Inflammatory macrophage treated with lipopolysaccharide for 1 hour (primary cell): ENCODE measurements around the gene C1orf116.
"Not testable (repeated sequence)": the region's sequence is repeated elsewhere in the genome, so short reads cannot be mapped to it uniquely, and the experiment has no call there.

Experiments used
- DNase-seq, 2 donors: peaks; one replicate each; pipeline ENCODE4 v3.0.0-alpha.2; 2020 to 2022

Gene C1orf116

DNA sequence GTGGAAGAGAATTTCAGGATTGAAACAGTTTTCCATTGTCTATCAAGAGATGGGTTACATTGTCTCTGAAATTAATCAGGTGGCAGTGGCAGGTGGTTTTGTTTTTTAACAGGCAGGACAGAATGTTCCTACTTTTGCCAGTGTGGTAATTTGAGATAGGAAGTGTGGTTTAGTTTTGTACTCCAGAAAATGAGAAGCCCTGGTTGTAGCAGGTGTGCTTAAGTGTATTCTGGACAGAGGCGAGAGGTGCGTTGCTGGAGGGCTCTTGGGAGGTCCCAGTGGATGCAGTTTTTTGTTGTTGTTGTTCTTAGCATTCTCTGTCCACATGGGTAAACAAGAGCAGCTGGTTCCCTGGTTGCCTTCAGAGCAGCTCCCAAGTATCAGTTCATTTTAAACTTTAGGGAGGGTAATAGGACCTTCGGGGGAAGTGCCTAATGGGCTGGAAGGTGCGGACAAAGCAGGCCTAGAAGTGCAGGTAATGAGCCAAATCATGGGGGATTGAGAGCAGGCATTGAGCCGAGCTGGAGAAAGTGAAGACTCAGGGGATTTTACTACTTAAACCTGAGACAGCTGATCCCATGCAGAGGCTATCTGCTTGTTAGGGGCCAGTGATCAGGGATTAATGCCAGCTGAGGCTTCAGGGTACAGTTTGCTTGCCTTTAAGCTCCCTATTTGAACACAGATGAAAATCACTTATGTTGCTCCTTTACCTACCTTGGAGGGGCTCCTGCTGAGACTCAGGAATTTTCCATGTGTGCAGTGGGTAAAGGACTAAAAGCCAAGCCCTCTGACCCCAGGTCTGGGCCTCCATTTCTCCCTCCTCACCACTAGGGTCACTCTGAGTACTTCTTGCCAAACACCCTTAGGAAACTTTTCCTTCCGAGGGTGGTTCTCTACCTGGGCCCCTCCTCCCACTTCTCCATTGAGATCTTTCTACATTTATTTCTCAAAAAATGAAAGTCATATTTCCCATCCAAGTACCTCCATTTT is 26.6 kb upstream of the C1orf116 start:
- DNase-seq: no peak

DNA sequence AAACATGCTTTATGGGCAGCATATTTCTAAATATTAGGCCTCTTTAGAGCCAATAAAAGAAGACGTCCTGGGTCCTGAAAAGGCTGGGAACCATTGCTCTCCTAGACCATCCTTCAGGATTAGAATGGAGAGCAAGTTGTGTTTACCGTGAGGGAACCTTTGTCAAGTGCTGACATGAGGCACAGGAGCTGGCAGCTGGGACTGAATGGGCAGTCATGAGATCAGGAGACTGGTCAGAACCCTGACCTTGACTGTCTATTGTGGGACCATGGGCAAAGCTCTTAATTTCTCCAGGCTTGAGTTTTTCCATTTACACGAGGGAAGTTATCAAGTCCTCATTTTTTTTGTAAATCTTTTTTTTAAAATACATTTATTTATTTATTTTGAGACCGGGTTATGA is 25.7 kb upstream of the C1orf116 start:
- no peak for DNase-seq

- DNase-seq: no peak
Observed at GRCh38 chr1:207056673-207057072, 24.1 kb upstream of the C1orf116 start.

DNA sequence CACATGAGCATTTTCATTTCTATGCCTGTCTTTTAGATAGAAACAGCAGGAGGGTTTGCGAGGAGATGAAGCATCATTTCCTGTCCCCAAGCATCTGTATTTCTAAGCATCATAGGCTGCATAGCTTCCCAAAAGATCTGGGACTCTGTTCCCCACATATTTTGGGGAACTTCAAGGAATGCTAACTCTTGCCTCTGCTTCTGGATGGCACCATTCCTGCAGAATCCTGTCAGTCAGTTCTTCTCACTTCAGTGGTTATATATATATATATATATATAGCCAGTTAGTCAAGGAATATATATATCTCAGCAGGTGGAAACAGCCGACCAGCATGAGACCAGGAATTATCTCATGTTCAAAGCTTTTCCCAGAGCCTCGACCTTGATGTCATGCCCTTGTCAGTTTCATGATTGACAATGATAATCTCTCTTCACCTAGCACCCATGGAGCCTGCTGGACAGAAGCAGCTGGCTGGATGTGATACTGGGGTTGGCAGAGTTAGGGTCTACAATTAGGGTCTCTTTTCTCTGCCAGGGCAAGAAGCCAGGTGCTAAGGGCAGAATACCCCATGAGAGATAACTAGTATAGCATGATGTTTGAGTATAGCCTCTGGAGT is 22.9 kb upstream of the C1orf116 start:
- no peak for DNase-seq

- DNase-seq: peak in 1 of 2 donors; percentile 9
Observed at GRCh38 chr1:207054491-207054890, 21.9 kb upstream of the C1orf116 start.

DNA sequence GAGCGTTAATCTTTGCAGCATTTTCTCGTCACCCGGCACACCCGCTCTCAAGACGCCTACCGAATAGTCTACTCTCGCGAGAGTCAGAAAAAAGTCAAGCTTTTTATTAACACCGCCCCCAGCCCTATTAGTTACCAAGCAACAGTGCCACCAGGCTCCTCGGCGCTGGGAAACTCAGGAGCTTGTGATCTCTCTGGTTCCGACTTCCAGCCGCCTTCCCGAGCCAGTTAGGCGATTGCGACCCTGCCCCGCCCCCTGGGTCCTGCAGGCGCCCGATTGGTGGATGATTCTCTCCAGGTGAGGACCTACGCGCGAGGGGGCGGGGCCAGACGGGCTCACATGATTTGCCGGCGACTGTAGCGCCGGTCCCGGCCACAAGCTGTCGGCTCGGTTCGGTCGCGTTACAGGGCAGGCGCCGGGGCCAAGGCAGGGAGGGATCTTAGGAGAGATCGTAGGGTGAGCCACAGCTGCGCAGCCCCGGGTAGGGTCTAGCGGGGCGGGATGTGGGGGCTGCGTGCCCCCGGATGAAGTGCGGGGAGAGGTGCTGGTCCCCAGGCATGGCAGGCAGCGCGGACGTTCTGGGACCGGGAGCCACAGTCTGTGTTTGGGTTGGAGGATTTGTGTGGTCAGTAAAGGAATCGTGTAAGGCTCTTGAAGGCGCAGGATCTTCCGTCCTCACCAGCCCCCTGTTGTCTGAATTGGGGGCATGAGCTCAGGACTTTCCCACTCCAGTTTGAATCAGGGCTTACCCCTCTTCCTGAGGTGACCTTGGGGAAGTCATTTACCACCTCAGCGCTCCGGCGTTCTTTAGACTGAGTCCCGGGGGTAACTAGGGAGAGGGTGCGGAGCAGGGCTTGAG is 20.6 kb upstream of the C1orf116 start, which contains the start of gene PFKFB2:
Gene PFKFB2, plus strand, starts transcription at position 365 of the 859 bp plus-strand sequence. CDS start 1,443 bp downstream, outside the sequence.
- peak; percentile 95 to 96 for DNase-seq

GRCh38 chr1:207051191-207051943 is 18.8 kb upstream of the C1orf116 start, which contains the start of gene YOD1:
Gene YOD1, minus strand, starts transcription at chr1:207051208. Its CDS starts 178 bp downstream, at chr1:207051030.
- no peak for DNase-seq

DNA sequence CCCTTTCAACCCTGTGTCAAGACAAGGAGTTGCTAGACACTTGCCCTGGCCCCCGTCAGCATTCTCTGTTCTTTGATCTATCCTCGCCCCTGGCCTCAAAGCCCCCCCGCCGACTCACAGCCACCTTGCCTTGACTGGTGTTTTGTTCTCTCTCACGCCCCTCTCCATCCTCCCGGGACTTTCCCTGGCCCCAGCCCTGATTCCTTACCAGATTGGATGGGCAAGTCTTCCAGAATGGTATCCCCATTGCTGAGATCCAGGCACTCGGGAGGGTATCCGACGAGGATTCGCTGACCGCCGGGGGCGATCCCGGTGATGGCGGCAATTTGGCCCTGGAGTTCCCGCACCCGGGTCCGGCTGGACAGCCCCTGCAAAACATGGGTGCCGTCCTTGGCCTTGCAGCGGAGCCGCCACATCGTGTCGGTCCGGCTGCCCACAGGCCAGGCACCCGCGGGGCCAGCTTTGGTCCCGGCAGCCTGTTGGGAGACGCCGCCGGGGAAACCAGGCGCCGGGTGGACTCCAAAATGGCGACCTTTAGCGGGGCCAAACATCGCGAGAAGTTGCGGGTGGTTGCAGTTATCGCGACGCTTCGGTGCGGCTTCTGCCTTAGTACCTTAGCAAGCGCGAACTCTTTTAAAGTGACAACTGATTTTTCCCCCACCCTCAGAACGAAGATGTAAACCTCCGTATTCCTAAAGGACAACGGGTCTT is 18.1 kb upstream of the C1orf116 start:
- peak; percentile 85 to 97 for DNase-seq

DNA sequence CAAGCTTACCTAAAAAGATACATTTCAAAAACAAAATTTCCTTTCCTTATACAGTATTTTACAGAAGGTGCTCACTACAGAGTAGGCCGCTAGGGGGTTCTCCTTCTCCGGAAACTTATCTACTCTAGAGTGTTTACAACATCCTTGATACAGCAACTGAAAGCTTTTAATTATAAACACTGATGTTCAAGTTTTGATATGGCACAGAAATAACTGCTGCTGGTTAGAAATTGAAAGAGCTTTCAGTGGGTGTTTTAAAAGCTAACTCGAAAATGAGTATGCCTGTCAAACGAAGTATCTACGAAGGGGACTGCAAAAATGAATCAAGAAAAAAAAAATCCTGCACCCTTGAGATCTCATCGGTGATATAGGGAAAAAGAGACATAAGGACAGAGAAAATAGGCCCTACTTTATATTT is 17.4 kb upstream of the C1orf116 start:
- peak; percentile 49 to 77 for DNase-seq

DNA sequence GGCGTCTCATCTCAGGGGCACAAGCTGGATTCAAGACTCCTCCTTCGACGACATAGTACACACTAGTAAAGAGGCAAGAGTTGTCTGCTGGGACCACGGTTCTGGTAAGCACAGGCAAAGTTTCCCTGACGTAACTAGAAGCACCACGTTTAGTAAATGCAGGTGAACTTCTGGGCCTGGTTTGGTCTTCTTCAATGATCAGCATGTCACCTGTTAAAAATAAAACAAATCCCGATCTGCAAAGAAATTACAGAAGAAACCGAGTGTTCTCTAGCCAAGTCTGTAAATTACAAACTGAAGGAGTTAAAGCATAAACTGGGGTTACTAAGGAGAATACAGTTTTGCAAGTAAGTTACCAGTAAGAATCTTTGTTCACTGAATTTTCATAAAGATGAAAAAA is 17.0 kb upstream of the C1orf116 start:
- no peak for DNase-seq

DNA sequence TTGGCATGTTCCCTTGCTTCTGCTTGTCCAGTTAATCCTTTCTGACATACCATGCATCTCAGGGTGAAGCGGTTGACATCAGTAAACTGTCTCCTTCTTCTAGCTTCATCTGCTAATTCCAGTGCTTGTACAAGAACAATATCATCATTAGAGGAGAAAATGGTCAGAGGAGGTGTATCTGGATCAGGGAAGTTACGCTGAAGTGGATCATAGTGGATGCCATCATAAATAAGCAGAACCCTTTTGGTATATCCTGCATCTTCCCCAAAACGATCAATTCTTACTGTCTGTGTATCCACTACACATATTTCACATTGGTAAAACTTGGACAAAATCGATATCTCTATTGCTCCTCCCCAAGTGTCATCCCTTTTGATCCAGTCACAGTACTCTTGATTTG is 16.5 kb upstream of the C1orf116 start:
- DNase-seq: no peak

- no peak for DNase-seq
Observed at GRCh38 chr1:207048041-207048440, 15.5 kb upstream of the C1orf116 start.

DNA sequence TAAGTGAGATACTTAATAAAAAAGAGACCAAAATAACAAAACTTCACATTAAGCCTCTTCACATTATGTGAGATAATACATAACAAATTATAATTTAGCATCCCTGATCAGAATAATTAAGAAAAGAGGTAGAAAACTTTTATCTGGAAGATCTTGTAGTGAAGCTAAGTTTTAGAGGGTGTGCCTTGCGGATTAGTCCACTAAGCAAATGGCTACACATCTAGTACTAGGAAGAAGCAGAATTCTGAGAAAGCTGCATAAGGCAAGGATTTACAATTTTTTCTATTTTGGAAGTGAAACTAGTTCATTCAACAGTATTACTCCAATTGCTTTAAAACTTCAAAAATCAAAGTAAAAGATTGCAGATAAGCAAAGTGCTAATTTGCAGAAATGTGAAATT is 14.9 kb upstream of the C1orf116 start:
- DNase-seq: no peak

GRCh38 chr1:207045453-207045852 is 12.9 kb upstream of the C1orf116 start:
- no peak for DNase-seq

GRCh38 chr1:207041397-207041796 is 8.8 kb upstream of the C1orf116 start:
- not testable (repeated sequence) for DNase-seq

GRCh38 chr1:207040181-207040533 is 7.6 kb upstream of the C1orf116 start:
- DNase-seq: no peak

DNA sequence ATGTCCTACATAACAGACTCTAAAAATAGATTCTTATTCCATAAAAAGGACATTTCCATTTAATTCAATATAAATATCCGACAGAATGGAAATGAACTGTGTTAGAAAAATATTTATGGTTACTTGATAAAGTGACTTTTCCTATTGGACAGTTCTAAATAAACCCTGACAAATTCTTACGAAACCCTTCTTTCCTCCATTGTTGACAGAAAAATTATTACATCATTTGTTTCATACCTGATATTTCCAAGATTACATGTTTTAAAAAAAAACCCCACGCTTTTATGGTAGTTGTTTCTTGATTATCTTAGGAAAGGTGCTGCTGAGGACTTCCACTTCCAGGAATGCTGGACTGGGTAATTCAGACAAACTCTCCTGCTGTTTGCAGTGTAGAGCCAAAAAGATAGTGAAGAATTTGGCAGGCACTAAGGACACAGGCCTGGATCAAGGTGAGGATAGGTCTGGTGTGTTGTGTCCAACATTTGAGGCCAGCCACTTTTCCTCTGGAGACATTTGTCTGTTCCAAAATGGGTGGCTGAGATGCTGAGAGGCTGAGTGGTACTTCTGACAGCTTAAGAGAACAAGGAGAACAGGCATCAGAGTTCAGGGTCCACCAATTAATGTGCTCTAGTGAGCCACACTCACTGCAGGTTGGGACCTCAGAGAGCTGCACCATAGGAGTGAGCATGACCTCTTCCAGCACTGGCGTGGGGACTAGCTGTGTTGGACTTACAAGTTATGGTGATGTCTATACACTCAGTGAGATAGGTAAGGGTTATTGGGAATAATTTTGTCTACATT is 7.0 kb upstream of the C1orf116 start:
- no peak for DNase-seq

- no peak for DNase-seq
Observed at GRCh38 chr1:207036865-207037264, 4.3 kb upstream of the C1orf116 start.

DNA sequence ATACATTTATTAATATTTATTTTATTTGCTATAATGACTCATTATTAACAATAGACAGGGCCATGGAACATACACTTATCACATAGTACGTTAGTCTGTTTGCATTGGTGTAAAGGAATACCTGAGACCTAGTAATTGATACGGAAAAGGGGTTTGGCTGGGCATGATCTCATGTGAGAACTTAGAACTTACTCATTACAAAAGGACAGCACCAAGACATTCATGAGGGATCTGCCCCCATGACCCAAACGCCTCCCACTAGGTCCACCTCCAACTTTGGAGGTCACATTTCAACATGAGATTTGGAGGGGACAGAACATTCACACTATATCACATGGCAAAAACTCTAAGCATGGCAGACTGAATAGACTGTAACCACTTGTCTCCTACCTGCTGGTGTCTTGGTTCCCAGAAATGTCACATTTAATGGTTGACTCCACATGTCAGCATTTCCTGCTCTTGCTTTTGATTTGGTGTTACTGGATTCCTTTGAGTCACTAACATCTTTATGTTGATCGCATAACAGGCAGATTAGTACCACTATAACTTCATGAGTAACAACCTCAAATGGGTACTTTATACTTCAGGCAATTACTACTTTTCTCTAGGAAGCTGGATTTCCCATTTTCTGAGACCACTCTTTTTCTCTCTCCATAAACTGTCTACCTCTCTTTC is 3.5 kb upstream of the C1orf116 start:
- no peak for DNase-seq

DNA sequence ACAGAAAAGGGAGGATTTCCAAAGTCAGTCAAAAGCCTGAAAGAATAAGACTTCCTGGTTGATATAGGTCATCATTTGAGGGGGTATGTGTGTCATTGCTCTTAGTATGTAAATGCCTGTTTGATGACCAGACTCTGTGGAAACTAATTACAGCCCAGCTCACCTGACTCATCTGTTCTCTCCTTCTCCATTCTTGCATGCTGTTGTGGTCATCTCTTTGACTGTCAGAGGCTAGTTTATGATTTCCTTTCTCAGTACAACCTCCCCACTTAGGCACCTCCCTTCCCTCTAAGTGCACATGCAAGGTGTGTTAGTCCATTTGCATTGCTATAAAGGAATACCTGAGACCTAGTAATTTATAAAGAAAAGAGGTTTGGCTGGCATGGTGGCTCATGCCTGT is 2.4 kb upstream of the C1orf116 start:
- DNase-seq: no peak
